Progenitor cell of endocrine pancreas (in vitro differentiated cells): ENCODE results near the gene LPCAT1. TPM values are rescaled to one million over a fixed set of nuclear protein-coding genes. Genes with fewer than 3 reads are reported as not detected.

Source experiments
- DNase-seq: peaks from one replicate; pipeline ENCODE4 v3.0.0; 2021; ENCODE audit warnings: low spot score; ENCODE audit not compliant: unreplicated experiment
- H3K27ac Mint-ChIP-seq: 2 replicates; pipeline ENCODE4 v1.8.0; 2021; ENCODE audit warnings: mild to moderate bottlenecking, moderate library complexity, mixed read lengths
- H3K27me3 Mint-ChIP-seq: 2 replicates; pipeline ENCODE4 v1.8.0; 2021; ENCODE audit warnings: mixed read lengths
- H3K36me3 Mint-ChIP-seq: 2 replicates; pipeline ENCODE4 v1.8.0; 2022; ENCODE audit warnings: mixed read lengths; ENCODE audit not compliant: insufficient read depth
- H3K4me1 Mint-ChIP-seq: 2 replicates; pipeline ENCODE4 v1.8.0; 2021; ENCODE audit warnings: low read depth, mixed read lengths
- H3K4me3 Mint-ChIP-seq: 2 replicates; pipeline ENCODE4 v1.8.0; 2021; ENCODE audit warnings: low read depth, mild to moderate bottlenecking, moderate library complexity, mixed read lengths
- H3K9me3 Mint-ChIP-seq: 2 replicates; pipeline ENCODE4 v1.8.0; 2021; ENCODE audit warnings: low read depth, mixed read lengths
- CTCF ChIP-seq: fragments of 200-600 bp; sonication (generic); IDR thresholded peaks from one replicate; pipeline ENCODE4 v1.5.0; 2021; ENCODE audit warnings: antibody characterized with exemption, mild to moderate bottlenecking; ENCODE audit not compliant: unreplicated experiment
- total RNA-seq: library from RNA; stranded (reverse); gene quantifications from 2 replicates; pipeline ENCODE4 v1.2.1, GENCODE V29; 2021

The LPCAT1 gene
- total RNA-seq, 1 donor from 2014 or later, result 73.3 TPM

- Mint-ChIP-seq H3K36me3 (no peaks in the 10 kb centered on the region), H3K4me1 (no peaks in the 10 kb centered on the region), H3K27me3 (peaks cover 3% of the 10 kb centered on the region), H3K4me3 (no peak overlapping the region), H3K9me3 (no peaks in the 10 kb centered on the region), H3K27ac (no peak overlapping the region)
- TF ChIP-seq CTCF, result no peak
- DNase-seq, result no peak
Measured at GRCh38 chr5:1529498-1529897, 5.7 kb upstream of the LPCAT1 start.

- Mint-ChIP-seq H3K36me3 (no peaks in the 10 kb centered on the region), H3K9me3 (no peaks in the 10 kb centered on the region), H3K27me3 (peaks cover 3% of the 10 kb centered on the region), H3K4me1 (peaks cover 2% of the 10 kb centered on the region), H3K27ac (no peak overlapping the region), H3K4me3 (no peak overlapping the region)
- DNase-seq, result no peak
- TF ChIP-seq CTCF, result no peak
Measured at GRCh38 chr5:1527533-1528205, 3.9 kb upstream of the LPCAT1 start.

- DNase-seq, result no peak
- no peak for TF ChIP-seq CTCF
Measured at GRCh38 chr5:1526681-1527131, 2.9 kb upstream of the LPCAT1 start.

GRCh38 chr5:1526190-1526631, 2.5 kb upstream of the LPCAT1 start:
- DNase-seq, result no peak
- H3K4me1 Mint-ChIP-seq, result peaks cover 9% of the 10 kb centered on the region
- no peaks in the 10 kb centered on the region for H3K36me3 Mint-ChIP-seq
- no peaks in the 10 kb centered on the region for H3K9me3 Mint-ChIP-seq
- no peak overlapping the region for H3K4me3 Mint-ChIP-seq
- H3K27ac Mint-ChIP-seq, result no peak overlapping the region
- H3K27me3 Mint-ChIP-seq, result peaks cover 10% of the 10 kb centered on the region
- no peak for TF ChIP-seq CTCF

More at GRCh38 chr5:1526681-1527131, 2.9 kb upstream of the LPCAT1 start:
- H3K36me3 Mint-ChIP-seq, result no peaks in the 10 kb centered on the region
- H3K27ac Mint-ChIP-seq, result no peak overlapping the region
- peaks cover 9% of the 10 kb centered on the region for H3K4me1 Mint-ChIP-seq
- no peaks in the 10 kb centered on the region for H3K9me3 Mint-ChIP-seq
- H3K27me3 Mint-ChIP-seq, result peaks cover 10% of the 10 kb centered on the region
- no peak overlapping the region for H3K4me3 Mint-ChIP-seq

- Mint-ChIP-seq H3K4me1 (peaks cover 9% of the 10 kb centered on the region), H3K36me3 (no peaks in the 10 kb centered on the region), H3K27ac (no peak overlapping the region), H3K27me3 (peaks cover 10% of the 10 kb centered on the region), H3K9me3 (no peaks in the 10 kb centered on the region), H3K4me3 (no peak overlapping the region)
- DNase-seq, result no peak
- TF ChIP-seq CTCF, result no peak
Measured at GRCh38 chr5:1525624-1526189, 1.9 kb upstream of the LPCAT1 start.
